ENCODE measurements around the gene ADAMTSL1.

Gene ADAMTSL1

DNA sequence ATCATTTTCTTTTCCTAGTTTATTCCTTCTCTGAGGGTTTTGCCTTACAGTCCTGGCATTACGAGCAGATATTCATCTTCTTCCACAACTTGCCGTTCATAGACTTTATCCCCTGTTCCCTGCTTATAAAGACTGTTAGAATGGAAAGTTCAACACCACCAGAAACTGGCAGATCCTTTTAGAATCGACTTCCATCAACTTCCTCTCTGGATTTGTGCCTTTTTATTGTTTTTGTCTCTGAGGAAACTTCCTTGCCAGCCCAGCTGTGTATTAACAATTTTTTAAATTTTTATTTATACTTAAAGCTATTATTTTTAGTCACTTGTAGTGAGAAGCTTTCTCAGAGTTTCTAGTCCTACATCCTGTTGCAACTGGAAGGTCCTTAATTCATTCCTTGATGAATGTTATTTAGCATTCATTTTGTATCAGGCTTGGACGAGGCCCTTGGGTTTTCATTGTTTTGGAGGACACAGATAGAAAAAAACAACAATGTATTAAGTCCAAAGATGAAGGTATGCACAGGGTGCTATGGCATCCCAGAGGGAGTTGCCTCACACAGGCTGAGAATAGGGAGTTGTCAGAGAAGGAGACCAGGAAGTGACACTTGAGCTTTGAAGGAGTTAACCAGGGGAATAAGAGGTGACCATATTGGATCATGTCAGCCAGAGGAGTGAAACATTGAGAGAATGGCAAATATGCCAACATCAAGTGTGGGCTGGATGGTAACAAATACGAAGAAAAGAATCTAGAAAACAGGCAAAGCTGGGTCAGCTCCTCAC is 81.3 kb downstream of the ADAMTSL1 start:
- no peak for DNase-seq

- no peak for DNase-seq
Observed at GRCh38 chr9:18564018-18564880, 90.3 kb downstream of the ADAMTSL1 start.

DNA sequence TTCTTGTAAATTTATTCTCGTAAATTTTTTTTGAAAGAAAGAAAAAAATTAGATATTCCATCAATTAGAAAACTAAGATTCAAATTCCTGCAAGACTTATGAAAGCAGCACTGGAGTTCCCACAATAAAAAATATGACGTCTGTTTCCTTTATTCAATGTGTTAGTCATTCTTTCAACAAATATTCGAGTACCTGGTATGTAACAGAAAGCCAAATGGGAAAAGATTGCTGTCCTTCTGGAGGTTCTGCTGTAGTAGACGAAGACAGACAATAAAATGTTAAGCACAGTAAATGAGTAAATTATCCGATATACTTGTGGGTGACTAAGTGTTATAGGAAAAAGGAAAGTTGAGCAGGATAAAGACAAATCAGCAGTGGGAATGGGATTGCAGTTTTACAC is 92.2 kb downstream of the ADAMTSL1 start:
- DNase-seq = no peak

DNA sequence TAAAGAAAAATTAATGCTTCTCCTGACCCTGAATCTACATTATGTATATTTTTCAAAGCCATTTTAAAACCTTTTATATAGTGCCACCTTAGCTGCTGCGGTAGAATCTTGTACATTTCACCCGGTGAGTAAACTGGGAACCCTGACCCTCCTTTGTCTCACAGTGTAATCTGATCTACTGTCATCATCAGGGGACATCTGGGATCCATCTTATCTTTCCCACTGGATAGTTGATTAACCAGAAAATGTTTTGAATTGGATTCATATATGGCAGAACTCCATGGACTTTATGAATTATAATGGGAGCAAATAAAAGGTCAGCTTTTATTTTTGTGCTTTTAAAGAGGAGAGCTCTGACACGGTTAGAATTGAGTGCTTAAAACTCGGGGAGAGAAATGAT is 95.0 kb downstream of the ADAMTSL1 start:
- DNase-seq = no peak

GRCh38 chr9:18569941-18570630 is 96.1 kb downstream of the ADAMTSL1 start:
- DNase-seq = no peak

- no peak for DNase-seq
Observed at GRCh38 chr9:18573021-18573556, 99.1 kb downstream of the ADAMTSL1 start.

- no peak for DNase-seq
Observed at GRCh38 chr9:18575686-18576085, 101.7 kb downstream of the ADAMTSL1 start.

GRCh38 chr9:18579536-18579935 is 105.6 kb downstream of the ADAMTSL1 start:
- DNase-seq = no peak

- no peak for DNase-seq
Observed at GRCh38 chr9:18580151-18580550, 106.2 kb downstream of the ADAMTSL1 start.

GRCh38 chr9:18585996-18586395 is 112.0 kb downstream of the ADAMTSL1 start:
- DNase-seq = no peak

- no peak for DNase-seq
Observed at GRCh38 chr9:18588002-18588401, 114.0 kb downstream of the ADAMTSL1 start.

DNA sequence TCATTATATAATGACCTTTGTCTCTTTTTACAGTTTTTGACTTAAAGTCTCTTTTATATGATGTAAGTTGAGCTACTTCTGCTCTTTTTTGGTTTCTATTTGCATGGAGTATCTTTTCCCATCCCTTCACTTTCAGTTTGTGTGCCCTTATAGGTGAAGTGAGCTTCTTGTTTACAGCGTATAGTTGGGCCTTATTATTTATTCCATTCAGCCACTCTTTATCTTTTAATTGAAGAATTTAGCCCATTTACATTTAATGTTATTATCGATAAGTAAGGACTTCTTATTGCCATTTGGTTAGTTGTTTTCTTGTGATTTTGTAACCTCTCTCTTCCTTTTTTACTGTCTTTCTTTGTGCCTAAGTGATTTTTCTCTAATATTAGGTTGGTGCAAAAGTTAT is 117.3 kb downstream of the ADAMTSL1 start:
- no peak for DNase-seq

DNA sequence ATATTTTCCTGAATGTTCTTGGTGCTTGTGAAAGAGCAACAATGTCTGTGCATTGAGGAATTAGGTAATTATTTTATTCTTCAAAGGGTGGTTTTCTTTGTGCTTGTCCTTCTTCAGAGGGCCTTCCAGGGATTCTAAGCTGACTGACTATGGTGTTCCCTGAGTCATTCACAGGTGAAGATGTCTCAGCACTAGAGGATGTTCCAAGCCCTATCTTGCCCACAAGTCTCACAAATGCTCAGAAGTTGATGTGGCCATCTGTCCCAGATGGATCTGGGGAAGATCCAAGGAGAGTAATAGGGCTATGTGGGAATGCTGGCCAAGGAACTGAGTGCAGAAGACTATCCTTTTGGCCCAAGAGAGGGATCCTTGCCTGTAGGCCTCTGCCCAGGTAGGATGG is 120.9 kb downstream of the ADAMTSL1 start:
- DNase-seq = no peak

- DNase-seq = no peak
Observed at GRCh38 chr9:18595597-18595996, 121.6 kb downstream of the ADAMTSL1 start.

- no peak for DNase-seq
Observed at GRCh38 chr9:18596920-18597319, 123.0 kb downstream of the ADAMTSL1 start.

- no peak for DNase-seq
Observed at GRCh38 chr9:18598969-18599368, 125.0 kb downstream of the ADAMTSL1 start.

GRCh38 chr9:18601026-18601425 is 127.1 kb downstream of the ADAMTSL1 start:
- DNase-seq = no peak

DNA sequence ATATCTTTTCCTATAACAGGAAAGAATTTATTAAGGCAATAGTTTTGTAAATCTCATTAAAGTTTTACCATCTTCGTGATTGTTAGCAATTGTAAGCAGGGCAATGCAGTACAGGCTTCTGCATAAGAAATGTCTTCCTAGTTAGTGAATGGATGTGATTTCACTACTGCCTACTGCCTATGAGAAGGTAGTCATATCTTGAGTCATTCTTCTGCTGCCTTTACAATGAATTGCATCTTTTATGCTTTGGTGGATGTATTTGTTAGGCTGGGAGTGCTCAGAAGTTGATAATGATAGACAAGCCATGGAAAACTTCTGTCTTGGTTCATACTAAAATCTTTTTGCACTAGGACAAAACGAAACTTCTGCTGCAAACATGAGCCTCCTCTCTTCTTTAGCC is 128.0 kb downstream of the ADAMTSL1 start:
- DNase-seq = no peak

DNA sequence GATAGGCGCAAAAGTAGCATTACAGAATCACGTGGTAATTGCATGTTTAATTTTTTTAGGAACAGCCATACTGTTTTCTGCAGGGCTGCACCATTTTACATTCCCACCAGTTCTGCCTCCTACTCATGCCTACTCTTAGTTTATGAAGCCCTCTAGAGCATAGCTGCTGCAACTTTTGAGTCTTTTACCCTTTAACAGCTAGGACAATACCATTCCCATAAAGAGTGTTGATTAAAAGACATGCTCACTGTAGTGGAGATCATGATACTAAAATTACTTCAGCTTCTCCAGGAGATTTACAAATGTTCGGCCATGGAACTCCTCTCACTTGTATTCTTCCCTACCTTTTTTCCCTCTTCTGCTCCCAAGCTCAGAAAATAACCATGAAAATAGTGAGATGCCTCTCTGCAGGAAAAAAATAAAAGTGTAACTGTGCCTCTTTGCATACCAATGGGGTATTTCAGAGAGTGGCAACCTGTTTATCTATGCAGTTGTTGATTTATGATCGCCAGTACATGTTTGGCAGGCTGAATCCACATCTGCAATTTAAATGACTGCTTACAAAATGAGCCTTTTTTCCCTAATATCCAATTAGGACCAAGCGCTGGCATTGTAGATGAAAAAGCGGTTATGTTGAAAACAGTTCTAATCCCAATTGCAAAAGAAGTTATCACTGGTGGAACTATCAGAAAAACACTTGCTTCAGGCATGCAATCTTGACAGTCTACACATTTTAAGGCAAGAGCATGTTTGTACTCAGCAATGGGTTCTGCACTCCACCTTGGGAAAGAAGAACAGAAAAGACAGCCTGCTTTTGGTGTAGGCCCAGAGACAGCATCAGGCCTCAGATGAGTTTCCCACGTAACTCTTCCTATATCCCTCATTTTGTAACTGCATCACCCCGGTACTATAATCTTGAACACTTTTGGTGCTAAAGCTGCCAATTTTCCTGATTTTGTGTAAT is 131.1 kb downstream of the ADAMTSL1 start:
- no peak for DNase-seq

GRCh38 chr9:18605766-18606180 is 131.8 kb downstream of the ADAMTSL1 start:
- no peak for DNase-seq

DNA sequence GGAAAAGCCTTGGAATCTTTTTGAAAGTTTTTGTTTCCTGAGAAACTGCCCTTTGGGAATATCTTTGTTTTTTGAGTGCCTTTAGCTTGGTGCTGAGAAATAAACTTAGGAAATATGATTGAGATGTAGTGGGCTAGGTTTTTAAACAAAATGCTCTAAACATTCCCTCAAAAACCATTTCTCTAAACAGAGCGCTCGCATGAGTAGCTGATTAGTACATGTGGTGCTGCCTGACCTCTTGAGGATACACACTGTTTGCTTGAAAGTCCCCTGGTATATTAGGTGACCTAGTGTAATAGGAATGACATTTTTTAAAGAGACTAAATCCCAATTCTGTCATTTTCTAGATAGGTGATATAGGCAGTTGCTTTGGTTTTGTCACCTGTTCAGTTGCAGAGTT is 132.3 kb downstream of the ADAMTSL1 start:
- no peak for DNase-seq

- no peak for DNase-seq
Observed at GRCh38 chr9:18606846-18607245, 132.9 kb downstream of the ADAMTSL1 start.
